Ascending aorta (tissue), 2 donors: ENCODE data around the gene ZNF469. TPM values are rescaled to one million over a fixed set of nuclear protein-coding genes. Genes with fewer than 3 reads are reported as not detected.

Source experiments
- DNase-seq, 2 donors: peaks; one replicate each; pipeline ENCODE4 v3.0.0-alpha.2; 2019; ENCODE audit warnings: low spot score in 2 of 2
- H3K27ac ChIP-seq, 2 donors: fragments of 200-600 bp; sonication (generic); one replicate each; pipeline ENCODE4 v1.5.1; 2016 to 2017; ENCODE audit warnings: mild to moderate bottlenecking in 1 of 2
- H3K27me3 ChIP-seq: fragments of 200-600 bp; sonication (generic); one replicate; pipeline ENCODE4 v1.5.1; 2017
- H3K36me3 ChIP-seq, 2 donors: fragments of 200-600 bp; sonication (generic); one replicate each; pipeline ENCODE4 v1.5.1; 2016
- H3K4me1 ChIP-seq, 2 donors: fragments of 200-600 bp; sonication (generic); one replicate each; pipeline ENCODE4 v1.5.1; 2016 to 2017; ENCODE audit warnings: mild to moderate bottlenecking in 1 of 2
- H3K4me3 ChIP-seq, 2 donors: fragments of 200-600 bp; sonication (generic); one replicate each; pipeline ENCODE4 v1.5.1; 2016 to 2017; ENCODE audit warnings: mild to moderate bottlenecking in 1 of 2
- H3K9me3 ChIP-seq, 2 donors: fragments of 200-600 bp; sonication (generic); one replicate each; pipeline ENCODE4 v1.5.1; 2016
- CTCF ChIP-seq, 3 experiments: fragments of 200-600 bp in 2 of 3; fragments of 450-650 bp in 1 of 3; sonication (generic) in 2 of 3; IDR thresholded peaks; one replicate each; pipeline ENCODE4 v1.5.1; 2016 to 2019; ENCODE audit warnings: antibody characterized with exemption in 3 of 3, mild to moderate bottlenecking in 1 of 3, moderate library complexity in 1 of 3
- intact Hi-C: fragments of 100-400 bp; cut with DNase I; formaldehyde crosslinking; loops from one replicate; pipeline ENCODE4 v1.15.1; 2023
- total RNA-seq: library from RNA; depleted of rRNA; stranded (reverse); fragments of >200 nt; gene quantifications from one replicate; pipeline ENCODE4 v1.1.0, GENCODE V29; 2016

The ZNF469 gene
- total RNA-seq, 1 donor from 2014 or later, result 3.0 TPM

GRCh38 chr16:88355389-88356123, 27.2 kb upstream of the ZNF469 start:
- Histone ChIP-seq H3K9me3 (no peaks in the 10 kb centered on the region), H3K36me3 (no peaks in the 10 kb centered on the region), H3K4me1 (no peaks in the 10 kb centered on the region), H3K27ac (no peak overlapping the region), H3K27me3 (no peaks in the 10 kb centered on the region), H3K4me3 (no peak overlapping the region)
- no peak for DNase-seq
- intact Hi-C loops, result no loop called here
- TF ChIP-seq CTCF (IDR thresholded peaks at IDR 0.05), result no peak

GRCh38 chr16:88356124-88356726, 26.5 kb upstream of the ZNF469 start:
- no peaks in the 10 kb centered on the region for H3K9me3 ChIP-seq
- H3K36me3 ChIP-seq, result no peaks in the 10 kb centered on the region
- no peaks in the 10 kb centered on the region for H3K27me3 ChIP-seq
- H3K4me3 ChIP-seq, result no peak overlapping the region
- no peak overlapping the region for H3K27ac ChIP-seq
- no peaks in the 10 kb centered on the region for H3K4me1 ChIP-seq
- intact Hi-C loops, result no loop called here
- TF ChIP-seq CTCF (IDR thresholded peaks at IDR 0.05), result no peak
- DNase-seq, result no peak

- Histone ChIP-seq H3K36me3 (no peaks in the 10 kb centered on the region), H3K4me1 (no peaks in the 10 kb centered on the region), H3K27ac (no peak overlapping the region), H3K4me3 (no peak overlapping the region), H3K9me3 (no peaks in the 10 kb centered on the region), H3K27me3 (no peaks in the 10 kb centered on the region)
- TF ChIP-seq CTCF (IDR thresholded peaks at IDR 0.05), result no peak
- DNase-seq, result no peak
- intact Hi-C loops, result no loop called here
Measured at GRCh38 chr16:88356727-88357199, 26.0 kb upstream of the ZNF469 start.

GRCh38 chr16:88357317-88358022, 25.3 kb upstream of the ZNF469 start:
- intact Hi-C loops, result no loop called here
- Histone ChIP-seq H3K27ac (no peak overlapping the region), H3K9me3 (no peaks in the 10 kb centered on the region), H3K36me3 (no peaks in the 10 kb centered on the region), H3K4me1 (no peaks in the 10 kb centered on the region), H3K4me3 (no peak overlapping the region), H3K27me3 (no peaks in the 10 kb centered on the region)
- no peak for TF ChIP-seq CTCF (IDR thresholded peaks at IDR 0.05)
- DNase-seq, result no peak

GRCh38 chr16:88358023-88358420, 24.7 kb upstream of the ZNF469 start:
- no peak for DNase-seq
- Histone ChIP-seq H3K9me3 (no peaks in the 10 kb centered on the region), H3K27ac (no peak overlapping the region), H3K36me3 (no peaks in the 10 kb centered on the region), H3K4me3 (no peak overlapping the region), H3K4me1 (no peaks in the 10 kb centered on the region), H3K27me3 (no peaks in the 10 kb centered on the region)
- intact Hi-C loops, result no loop called here
- no peak for TF ChIP-seq CTCF (IDR thresholded peaks at IDR 0.05)
